Subcutaneous adipose tissue (tissue), 4 donors: ENCODE data around the gene TRMT1. TPM values are rescaled to one million over a fixed set of nuclear protein-coding genes. Genes with fewer than 3 reads are reported as not detected.

Experiments used
- total RNA-seq, 4 donors: library from RNA; depleted of rRNA; stranded (reverse); fragments of >200 nt; gene quantifications; one replicate each; pipeline ENCODE4 v1.1.0, GENCODE V29; 2016
- TF ChIP-seq, protein P1 (sequence below): fragments of 450-650 bp; IDR thresholded peaks from one replicate; pipeline ENCODE4 v1.5.1; 2016; ENCODE audit warnings: low read depth, mild to moderate bottlenecking, control low read depth, antibody characterized with exemption, moderate library complexity

The TRMT1 gene
- total RNA-seq, 4 donors from 2014 or later, result 19.5 to 35.6 (median 27.2) TPM

DNA sequence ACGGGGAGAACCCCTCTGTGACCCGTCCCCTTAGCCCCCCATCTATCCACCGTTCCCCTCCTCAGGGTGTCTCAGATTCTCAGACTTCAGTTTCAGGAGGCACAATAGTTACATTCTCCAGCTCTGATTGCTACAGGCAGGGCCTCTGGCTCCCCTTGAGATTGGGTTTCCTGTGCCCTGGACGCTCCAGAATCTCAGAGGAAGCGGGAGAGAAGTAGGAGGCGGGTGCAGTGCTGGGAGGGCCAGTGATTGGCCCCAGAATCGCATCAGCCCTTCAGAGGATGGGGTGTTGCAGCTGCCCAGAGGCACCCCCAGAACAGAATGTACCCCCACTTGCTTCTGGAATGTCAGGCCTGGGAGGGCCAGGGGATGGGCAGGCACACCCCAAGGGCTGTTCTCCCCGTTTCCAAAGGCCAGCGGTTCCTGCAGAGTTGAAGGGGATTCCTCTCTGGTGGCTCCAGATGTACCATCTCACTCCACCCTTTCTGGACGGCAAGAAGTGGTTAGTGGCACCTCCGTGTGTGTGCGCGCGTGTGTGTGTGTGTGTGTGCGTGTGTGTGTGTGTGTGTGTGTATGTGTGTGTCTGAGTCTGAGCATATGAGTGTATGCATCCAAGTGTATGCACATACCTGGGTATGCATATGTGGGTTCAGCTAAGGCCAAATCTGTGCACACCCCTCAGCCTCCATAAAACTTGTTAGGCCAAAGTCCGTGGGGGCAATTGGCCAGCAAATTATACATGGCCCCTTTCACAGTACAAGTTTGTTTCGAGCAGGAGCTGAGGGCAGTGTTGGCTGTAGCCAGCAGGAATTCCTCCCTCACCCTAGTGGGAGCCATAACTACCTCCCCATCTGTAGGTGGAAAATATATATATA, 49.4 kb downstream of the TRMT1 start:
- TF ChIP-seq, protein P1, sequence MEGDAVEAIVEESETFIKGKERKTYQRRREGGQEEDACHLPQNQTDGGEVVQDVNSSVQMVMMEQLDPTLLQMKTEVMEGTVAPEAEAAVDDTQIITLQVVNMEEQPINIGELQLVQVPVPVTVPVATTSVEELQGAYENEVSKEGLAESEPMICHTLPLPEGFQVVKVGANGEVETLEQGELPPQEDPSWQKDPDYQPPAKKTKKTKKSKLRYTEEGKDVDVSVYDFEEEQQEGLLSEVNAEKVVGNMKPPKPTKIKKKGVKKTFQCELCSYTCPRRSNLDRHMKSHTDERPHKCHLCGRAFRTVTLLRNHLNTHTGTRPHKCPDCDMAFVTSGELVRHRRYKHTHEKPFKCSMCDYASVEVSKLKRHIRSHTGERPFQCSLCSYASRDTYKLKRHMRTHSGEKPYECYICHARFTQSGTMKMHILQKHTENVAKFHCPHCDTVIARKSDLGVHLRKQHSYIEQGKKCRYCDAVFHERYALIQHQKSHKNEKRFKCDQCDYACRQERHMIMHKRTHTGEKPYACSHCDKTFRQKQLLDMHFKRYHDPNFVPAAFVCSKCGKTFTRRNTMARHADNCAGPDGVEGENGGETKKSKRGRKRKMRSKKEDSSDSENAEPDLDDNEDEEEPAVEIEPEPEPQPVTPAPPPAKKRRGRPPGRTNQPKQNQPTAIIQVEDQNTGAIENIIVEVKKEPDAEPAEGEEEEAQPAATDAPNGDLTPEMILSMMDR, result no peak

DNA sequence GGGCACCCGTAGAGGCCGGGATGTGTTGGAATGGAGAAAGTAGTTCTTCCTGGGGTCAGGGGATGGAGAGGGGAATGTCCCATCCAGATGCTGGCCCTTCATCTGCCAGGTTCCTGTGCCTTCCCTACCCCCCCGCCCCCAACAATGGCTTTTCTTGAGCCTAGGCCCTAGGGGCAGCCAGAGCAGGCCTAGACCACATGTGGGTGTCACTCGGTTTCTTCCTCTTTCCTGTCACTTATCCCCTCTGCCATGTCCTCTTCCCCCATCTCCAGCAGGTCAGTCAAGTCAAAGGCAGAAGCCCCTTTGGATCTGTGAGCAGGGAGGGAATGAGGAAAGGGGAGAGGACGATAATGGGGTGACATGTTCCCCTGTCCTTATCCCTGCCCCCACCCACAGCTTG, 50.3 kb downstream of the TRMT1 start:
- TF ChIP-seq, protein P1, result no peak

DNA sequence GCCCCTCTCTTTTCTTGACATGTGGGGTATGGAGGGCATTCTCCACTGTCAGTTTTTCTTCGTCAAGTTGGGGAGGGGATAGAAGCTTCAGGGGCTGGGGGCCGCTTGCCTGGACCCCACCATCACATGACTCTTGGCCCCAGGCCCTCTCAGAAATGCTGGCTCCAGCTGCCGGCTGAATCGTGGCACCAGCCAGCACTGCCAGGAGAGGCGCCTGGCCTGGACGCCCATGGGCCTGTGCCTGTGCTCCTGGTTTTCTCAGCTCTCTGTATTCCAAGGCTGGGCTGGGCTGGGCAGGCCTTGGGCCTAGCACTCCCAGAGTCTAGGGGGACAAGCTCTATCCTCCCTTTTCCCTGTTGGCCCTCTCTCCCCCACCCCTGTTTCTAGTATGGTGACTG, 52.4 kb downstream of the TRMT1 start:
- TF ChIP-seq, protein P1, result no peak

DNA sequence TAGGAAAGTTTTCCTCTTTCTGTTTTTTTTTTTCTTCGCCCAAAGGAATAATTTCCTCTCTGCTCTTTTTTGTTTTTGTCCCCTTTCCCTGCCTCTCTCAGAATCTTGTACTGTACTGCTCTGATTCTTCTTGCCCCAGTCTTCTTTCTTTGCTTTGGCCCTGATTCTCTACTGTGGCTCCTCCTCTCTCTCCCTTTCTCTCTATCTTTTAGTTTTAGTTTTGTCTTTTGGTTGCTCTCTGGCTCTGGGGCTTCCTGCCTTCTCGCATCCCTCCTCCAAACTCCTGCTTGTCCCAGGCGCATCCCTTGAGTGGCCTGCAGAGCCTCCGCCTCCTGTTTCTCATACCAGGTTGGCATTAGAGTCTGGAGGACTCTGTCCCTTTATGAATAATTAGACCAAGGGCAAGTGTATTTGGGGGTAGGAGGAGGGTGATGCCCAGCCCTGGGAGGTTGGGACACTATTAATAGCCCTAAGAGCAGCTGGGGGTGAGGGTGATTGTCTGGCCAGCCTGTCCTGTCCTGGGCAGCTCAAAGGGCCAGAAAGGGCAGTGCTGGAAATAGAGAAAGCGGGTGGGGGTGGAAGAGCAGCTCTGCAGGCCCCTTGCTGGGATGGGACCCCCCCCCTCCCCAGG, 53.0 kb downstream of the TRMT1 start:
- TF ChIP-seq, protein P1, result no peak

DNA sequence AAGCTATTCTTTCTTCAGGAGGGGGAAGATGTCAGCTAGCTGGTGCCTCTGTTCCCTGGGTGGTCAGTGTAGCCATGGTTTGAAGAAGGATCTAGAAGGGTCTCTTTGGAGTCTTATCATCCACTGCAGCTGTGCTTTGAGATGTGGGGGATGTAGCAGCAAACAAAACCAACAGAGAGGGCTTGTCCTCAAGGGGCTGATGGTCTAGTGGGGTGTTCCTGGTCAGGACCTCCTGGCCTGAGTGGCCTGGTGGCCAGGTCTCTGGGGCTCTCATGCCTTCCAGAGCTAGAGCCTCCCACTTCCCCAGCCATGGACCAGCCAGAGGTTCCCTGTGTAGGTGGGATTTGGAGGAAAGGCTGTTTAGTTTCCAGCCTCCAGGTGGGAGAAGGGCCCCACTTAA, 54.2 kb downstream of the TRMT1 start:
- TF ChIP-seq, protein P1, result no peak

DNA sequence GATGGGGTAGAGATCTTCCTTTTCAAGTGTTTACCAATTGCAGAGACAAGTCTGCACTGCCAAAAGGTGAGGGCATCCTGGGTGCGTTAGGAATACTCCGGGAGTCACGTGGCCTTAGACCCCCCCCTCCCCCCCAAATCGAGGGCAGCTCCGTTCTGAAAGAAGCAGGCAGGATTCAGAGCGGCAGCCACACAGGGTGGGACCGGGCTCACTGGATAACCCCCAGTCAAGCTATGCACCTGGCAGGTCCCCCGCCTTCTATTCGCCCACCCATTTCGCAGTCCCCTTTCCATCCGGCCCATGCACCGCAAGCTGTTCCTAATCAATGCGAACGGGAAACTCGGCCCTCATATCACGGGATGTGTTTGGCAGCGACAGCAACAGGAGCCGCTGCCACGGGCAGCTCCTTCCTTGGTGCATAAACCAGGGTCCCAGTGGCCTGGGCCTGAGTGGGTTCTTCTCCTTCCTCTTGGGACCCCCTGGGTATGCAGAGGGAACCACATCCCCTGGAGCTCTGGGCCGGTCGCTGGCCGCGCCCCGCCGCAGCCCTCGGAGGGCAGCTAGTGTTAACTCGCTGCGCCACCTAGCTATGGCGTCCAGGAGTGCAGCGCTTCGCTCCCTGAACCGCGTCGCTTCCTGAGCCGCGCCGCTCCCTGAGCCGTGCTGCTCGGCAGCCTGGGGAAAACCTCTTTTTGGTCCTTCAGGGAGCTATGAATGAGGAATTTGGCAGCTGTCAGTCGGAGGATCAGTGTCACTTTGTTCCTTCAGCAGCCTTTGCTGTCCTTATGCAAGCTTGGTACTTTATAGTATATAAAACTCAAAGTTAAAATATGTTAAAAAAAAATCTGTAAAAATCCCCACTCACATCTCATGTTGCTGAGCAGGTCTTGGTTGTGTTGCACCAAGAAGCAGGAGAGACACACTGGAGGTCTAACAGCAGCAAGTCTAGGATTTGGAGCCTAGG, 55.3 kb downstream of the TRMT1 start:
- TF ChIP-seq, protein P1, result no peak
